Measurements from ENCODE around the gene TENT4B.

TENT4B gene

GRCh38 chr16:50251375-50252081 is 98.4 kb downstream of the TENT4B start:
- Histone ChIP-seq H3K36me3 (no peaks in the 10 kb centered on the region), H3K27me3 (no peaks in the 10 kb centered on the region), H3K4me1 (peaks cover 5% of the 10 kb centered on the region), H3K9me3 (no peaks in the 10 kb centered on the region), H3K4me3 (ENCODE audit: low read depth, low read length) (no peak overlapping the region)
- TF ChIP-seq CTCF (IDR thresholded peaks at IDR 0.05; ENCODE audit: low read depth, low read length), result no peak
- no peak for DNase-seq

GRCh38 chr16:50252082-50252611 is 99.0 kb downstream of the TENT4B start:
- DNase-seq, result no peak
- Histone ChIP-seq H3K36me3 (no peaks in the 10 kb centered on the region), H3K9me3 (no peaks in the 10 kb centered on the region), H3K4me1 (peaks cover 5% of the 10 kb centered on the region), H3K27me3 (no peaks in the 10 kb centered on the region), H3K4me3 (ENCODE audit: low read depth, low read length) (no peak overlapping the region)
- TF ChIP-seq CTCF (IDR thresholded peaks at IDR 0.05; ENCODE audit: low read depth, low read length), result no peak

- TF ChIP-seq CTCF (IDR thresholded peaks at IDR 0.05; ENCODE audit: low read depth, low read length), result no peak
Observed at GRCh38 chr16:50252874-50253513, 99.9 kb downstream of the TENT4B start.

GRCh38 chr16:50253514-50253910 is 100.4 kb downstream of the TENT4B start:
- H3K4me3 ChIP-seq (ENCODE audit: low read depth, low read length), result no peak overlapping the region
- TF ChIP-seq CTCF (IDR thresholded peaks at IDR 0.05; ENCODE audit: low read depth, low read length), result no peak
- peaks cover 5% of the 10 kb centered on the region for H3K4me1 ChIP-seq
- DNase-seq, result no peak
- no peaks in the 10 kb centered on the region for H3K9me3 ChIP-seq
- no peaks in the 10 kb centered on the region for H3K36me3 ChIP-seq
- H3K27me3 ChIP-seq, result no peaks in the 10 kb centered on the region

More at GRCh38 chr16:50252874-50253513, 99.9 kb downstream of the TENT4B start:
- peaks cover 5% of the 10 kb centered on the region for H3K4me1 ChIP-seq
- H3K27me3 ChIP-seq, result no peaks in the 10 kb centered on the region
- H3K36me3 ChIP-seq, result no peaks in the 10 kb centered on the region
- DNase-seq, result no peak
- H3K9me3 ChIP-seq, result no peaks in the 10 kb centered on the region
- no peak overlapping the region for H3K4me3 ChIP-seq (ENCODE audit: low read depth, low read length)

- no peaks in the 10 kb centered on the region for H3K36me3 ChIP-seq
- H3K27me3 ChIP-seq, result no peaks in the 10 kb centered on the region
- DNase-seq, result no peak
- no peaks in the 10 kb centered on the region for H3K9me3 ChIP-seq
- H3K4me1 ChIP-seq, result peaks cover 5% of the 10 kb centered on the region
- no peak for TF ChIP-seq CTCF (IDR thresholded peaks at IDR 0.05; ENCODE audit: low read depth, low read length)
- no peak overlapping the region for H3K4me3 ChIP-seq (ENCODE audit: low read depth, low read length)
Observed at GRCh38 chr16:50254072-50254471, 101.0 kb downstream of the TENT4B start.

- no peak for TF ChIP-seq CTCF (IDR thresholded peaks at IDR 0.05; ENCODE audit: low read depth, low read length)
- no peaks in the 10 kb centered on the region for H3K9me3 ChIP-seq
- no peaks in the 10 kb centered on the region for H3K27me3 ChIP-seq
- no peak for DNase-seq
- peaks cover 12% of the 10 kb centered on the region for H3K4me1 ChIP-seq
- H3K36me3 ChIP-seq, result no peaks in the 10 kb centered on the region
- H3K4me3 ChIP-seq (ENCODE audit: low read depth, low read length), result no peak overlapping the region
Observed at GRCh38 chr16:50255538-50255937, 102.4 kb downstream of the TENT4B start.
